ENCODE measurements around the gene ABCB11. TPM values are rescaled to one million over a fixed set of nuclear protein-coding genes. Genes with fewer than 3 reads are reported as not detected.

ABCB11 gene
- total RNA-seq, 3 donors from 2014 or later: under 0.01 to 18.4 (median 0.66) TPM

GRCh38 chr2:168976034-168976654 is 55.0 kb downstream of the ABCB11 start:
- Histone ChIP-seq H3K27ac (no peak overlapping the region), H3K36me3 (no peaks in the 10 kb centered on the region), H3K4me3 (no peak overlapping the region), H3K9me3 (no peaks in the 10 kb centered on the region), H3K27me3 (no peaks in the 10 kb centered on the region), H3K4me1 (no peaks in the 10 kb centered on the region)
- no peak for DNase-seq (ENCODE audit: low spot score in 2 of 2)
- TF ChIP-seq POLR2AphosphoS5 (IDR thresholded peaks at IDR 0.05): no peak
- intact Hi-C loops (cut with DNase I; ENCODE audit: low total_unique reads): no loop called here

GRCh38 chr2:168974428-168974827 is 56.7 kb downstream of the ABCB11 start:
- Histone ChIP-seq H3K27me3 (no peaks in the 10 kb centered on the region), H3K27ac (no peak overlapping the region), H3K36me3 (no peaks in the 10 kb centered on the region), H3K9me3 (no peaks in the 10 kb centered on the region), H3K4me1 (no peaks in the 10 kb centered on the region), H3K4me3 (no peak overlapping the region)
- TF ChIP-seq POLR2AphosphoS5 (IDR thresholded peaks at IDR 0.05): no peak
- no peak for TF ChIP-seq POLR2A (IDR thresholded peaks at IDR 0.05)
- no peak for TF ChIP-seq CTCF (IDR thresholded peaks at IDR 0.05)
- intact Hi-C loops (cut with DNase I; ENCODE audit: low total_unique reads): no loop called here
- DNase-seq (ENCODE audit: low spot score in 2 of 2): no peak

- intact Hi-C loops (cut with DNase I; ENCODE audit: low total_unique reads): no loop called here
- H3K9me3 ChIP-seq: no peaks in the 10 kb centered on the region
- H3K36me3 ChIP-seq: no peaks in the 10 kb centered on the region
- no peaks in the 10 kb centered on the region for H3K4me1 ChIP-seq
- TF ChIP-seq POLR2A (IDR thresholded peaks at IDR 0.05) (no peak), CTCF (IDR thresholded peaks at IDR 0.05) (no peak), POLR2AphosphoS5 (IDR thresholded peaks at IDR 0.05) (no peak)
- no peak overlapping the region for H3K4me3 ChIP-seq
- DNase-seq (ENCODE audit: low spot score in 2 of 2): no peak
- peak overlapping the region in 1 of 2 donors; percentile 29 for H3K27ac ChIP-seq
- H3K27me3 ChIP-seq: no peaks in the 10 kb centered on the region
These were observed 59.9 kb downstream of the ABCB11 start for GRCh38 chr2:168971261-168971660.

- Histone ChIP-seq H3K9me3 (no peaks in the 10 kb centered on the region), H3K27ac (peak overlapping the region in 1 of 2 donors; percentile 29)
- intact Hi-C loops (cut with DNase I; ENCODE audit: low total_unique reads): no loop called here
These were observed 60.4 kb downstream of the ABCB11 start for GRCh38 chr2:168970711-168971233.

GRCh38 chr2:168969865-168970264 is 61.3 kb downstream of the ABCB11 start:
- no peaks in the 10 kb centered on the region for H3K4me1 ChIP-seq
- H3K27ac ChIP-seq: no peak overlapping the region
- H3K4me3 ChIP-seq: no peak overlapping the region
- DNase-seq (ENCODE audit: low spot score in 2 of 2): no peak
- intact Hi-C loops (cut with DNase I; ENCODE audit: low total_unique reads): loop anchor here (10.0 kb wide), 1 partner anchor 175 kb away; no protein-coding TSS in a partner anchor
- no peaks in the 10 kb centered on the region for H3K9me3 ChIP-seq
- H3K27me3 ChIP-seq: no peaks in the 10 kb centered on the region
- H3K36me3 ChIP-seq: no peaks in the 10 kb centered on the region
- TF ChIP-seq POLR2A (IDR thresholded peaks at IDR 0.05) (no peak), CTCF (IDR thresholded peaks at IDR 0.05) (no peak), POLR2AphosphoS5 (IDR thresholded peaks at IDR 0.05) (no peak)

More at GRCh38 chr2:168970711-168971233, 60.4 kb downstream of the ABCB11 start:
- Histone ChIP-seq H3K36me3 (no peaks in the 10 kb centered on the region), H3K27me3 (no peaks in the 10 kb centered on the region), H3K4me3 (no peak overlapping the region), H3K4me1 (no peaks in the 10 kb centered on the region)
- DNase-seq (ENCODE audit: low spot score in 2 of 2): no peak
- TF ChIP-seq CTCF (IDR thresholded peaks at IDR 0.05): no peak
- TF ChIP-seq POLR2AphosphoS5 (IDR thresholded peaks at IDR 0.05): no peak
- TF ChIP-seq POLR2A (IDR thresholded peaks at IDR 0.05): no peak

Data from breast epithelium (tissue), 4 donors.